M059J (cell line): ENCODE data around the gene CLIC5. TPM values are rescaled to one million over a fixed set of nuclear protein-coding genes. Genes with fewer than 3 reads are reported as not detected.
A peak's percentile ranks its signal among the peaks of the same experiment; 100 is the strongest.

Experiments
- DNase-seq: peaks from one replicate; pipeline ENCODE4 v3.0.0-alpha.2; 2012; ENCODE audit warnings: low read depth
- total RNA-seq: library from RNA; depleted of rRNA; stranded (reverse); fragments of >200 nt; shearing (Covaris generic); gene quantifications from 2 replicates; pipeline ENCODE4 v1.2.3, GENCODE V29; 2014

CLIC5 gene
- total RNA-seq, 1 experiment from 2014 or later: not detected

- peak; percentile 42 for DNase-seq
Measured at GRCh38 chr6:46035242-46035641, 19.6 kb upstream of the CLIC5 start.

- DNase-seq: peak; percentile 23
Measured at GRCh38 chr6:46032110-46032998, 16.7 kb upstream of the CLIC5 start.

- no peak for DNase-seq
Measured at GRCh38 chr6:46029602-46030001, 13.9 kb upstream of the CLIC5 start.

- DNase-seq: no peak
Measured at GRCh38 chr6:46026307-46026706, 10.6 kb upstream of the CLIC5 start.

GRCh38 chr6:46025573-46025972 is 9.9 kb upstream of the CLIC5 start:
- no peak for DNase-seq

- peak; percentile 18 for DNase-seq
Measured at GRCh38 chr6:46024124-46024769, 8.6 kb upstream of the CLIC5 start.

GRCh38 chr6:46023216-46023915 is 7.7 kb upstream of the CLIC5 start:
- DNase-seq: peak; percentile 71

- DNase-seq: peak; percentile 49
Measured at GRCh38 chr6:46022106-46022948, 6.7 kb upstream of the CLIC5 start.

GRCh38 chr6:46017726-46018125 is 2.1 kb upstream of the CLIC5 start:
- DNase-seq: no peak

- DNase-seq: no peak
Measured at GRCh38 chr6:46016063-46016608, 476 bp upstream of the CLIC5 start.

- no peak for DNase-seq
Measured at GRCh38 chr6:46014511-46015118, 1.0 kb downstream of the CLIC5 start.

- no peak for DNase-seq
Measured at GRCh38 chr6:46014046-46014445, 1.6 kb downstream of the CLIC5 start.

GRCh38 chr6:46013639-46014038 is 2.0 kb downstream of the CLIC5 start:
- no peak for DNase-seq

- DNase-seq: no peak
Measured at GRCh38 chr6:46012834-46013233, 2.8 kb downstream of the CLIC5 start.

- peak; percentile 83 for DNase-seq
Measured at GRCh38 chr6:46011188-46012085, 4.2 kb downstream of the CLIC5 start.

- no peak for DNase-seq
Measured at GRCh38 chr6:46010771-46011170, 4.9 kb downstream of the CLIC5 start.

GRCh38 chr6:46010270-46010669 is 5.4 kb downstream of the CLIC5 start:
- no peak for DNase-seq

GRCh38 chr6:46002264-46002663 is 13.4 kb downstream of the CLIC5 start:
- DNase-seq: no peak

GRCh38 chr6:46000905-46001304 is 14.8 kb downstream of the CLIC5 start:
- no peak for DNase-seq

- no peak for DNase-seq
Measured at GRCh38 chr6:45998524-45998923, 17.1 kb downstream of the CLIC5 start.
